Measurements from ENCODE around the gene SEC61A2. TPM values are rescaled to one million over a fixed set of nuclear protein-coding genes. Genes with fewer than 3 reads are reported as not detected.

SEC61A2 gene
- total and polyA plus RNA-seq, 2 of the 8 experiments (the other 6 are each of a cell fraction or from before 2014, with no cell fraction given), result 18.2 to 19.2 TPM

DNA sequence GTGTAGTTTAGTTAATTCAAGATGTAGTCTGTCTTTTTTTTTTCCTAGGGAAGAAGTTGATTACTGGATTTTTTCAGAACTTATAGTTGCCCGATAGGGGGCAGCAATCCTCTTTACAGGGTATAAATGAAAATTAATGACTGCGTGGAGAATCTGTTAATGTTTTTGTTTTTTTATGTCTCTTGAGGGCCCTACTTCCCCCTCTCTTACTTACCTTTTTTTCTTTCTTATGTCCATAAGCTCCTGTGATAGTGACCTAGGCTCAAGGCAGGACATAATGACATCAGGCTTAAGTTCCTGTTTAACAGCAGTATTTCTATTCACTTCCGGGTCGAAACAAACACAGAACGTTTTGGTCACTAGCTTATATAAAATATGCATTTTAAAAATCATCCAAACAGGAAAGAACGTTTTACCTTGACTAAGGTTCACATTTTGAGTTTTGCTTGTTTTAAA lies 85.3 kb downstream of the SEC61A2 start:
- Histone ChIP-seq H3K79me2 (ENCODE audit: control insufficient read depth in 1 of 2, insufficient read depth in 2 of 2, low read length in 2 of 2) (peaks cover 0 to 19% of the 10 kb centered on the region in 2 experiments; a peak in 2 of 4 replicates), H3K4me2 (ENCODE audit: insufficient read depth in 1 of 2, low read depth in 2 of 2, low read length in 2 of 2) (no peak overlapping the region), H4K8ac (ENCODE audit: extremely low read depth, insufficient read depth, low read length) (no peak overlapping the region), H4K5ac (ENCODE audit: insufficient read length, low read depth, low read length) (no peak overlapping the region), H2BK15ac (ENCODE audit: low read length) (no peak overlapping the region), H3K56ac (replicated peaks; ENCODE audit: insufficient read length, low read depth, low read length) (no peak overlapping the region), H3K27me3 (replicated peaks in 1 of 4; ENCODE audit: control insufficient read depth in 3 of 4, extremely low read depth in 1 of 4, insufficient read depth in 3 of 4, low read length in 3 of 4) (no peaks in the 10 kb centered on the region), H3K23ac (ENCODE audit: insufficient read length) (no peak overlapping the region), H2AK5ac (ENCODE audit: low read depth, low read length) (no peak overlapping the region), H3K27ac (ENCODE audit: low read depth, low read length) (no peak overlapping the region), H2BK20ac (ENCODE audit: low read length) (no peak overlapping the region), H4K91ac (replicated peaks; ENCODE audit: insufficient read length, low read length) (no peak overlapping the region), H3K9ac (replicated peaks in 1 of 4; ENCODE audit: extremely low read depth in 1 of 4, low read depth in 3 of 4, low read length in 3 of 4) (no peak overlapping the region), H4K20me1 (replicated peaks in 1 of 2; ENCODE audit: control insufficient read depth in 1 of 2, insufficient read depth in 2 of 2, low read length in 2 of 2) (peaks cover 2 to 7% of the 10 kb centered on the region in 2 experiments), H2AFZ (ENCODE audit: low read length) (no peak overlapping the region), H3K36me3 (ENCODE audit: control insufficient read depth in 2 of 4, insufficient read depth in 4 of 4, low read length in 3 of 4) (peaks cover 16 to 61% (median 47%) of the 10 kb centered on the region in 4 experiments), H3K4me1 (replicated peaks in 1 of 4; ENCODE audit: control insufficient read depth in 3 of 4, insufficient read depth in 4 of 4, low read length in 3 of 4) (no peaks in the 10 kb centered on the region), H2BK120ac (replicated peaks; ENCODE audit: low read depth, low read length) (no peak overlapping the region), H3K23me2 (ENCODE audit: low read depth, low read length) (no peaks in the 10 kb centered on the region), H3K9me3 (ENCODE audit: insufficient read depth in 2 of 2, low read depth in 1 of 2, low read length in 1 of 2) (no peaks in the 10 kb centered on the region), H3K79me1 (ENCODE audit: low read depth, low read length) (no peaks in the 10 kb centered on the region), H2BK12ac (ENCODE audit: low read depth, low read length) (no peak overlapping the region), H3K4me3 (ENCODE audit: extremely low read depth in 1 of 4, insufficient read depth in 2 of 4, low read depth in 3 of 4, low read length in 4 of 4) (no peak overlapping the region), H3K18ac (ENCODE audit: extremely low read depth, low read length) (no peak overlapping the region), H2BK5ac (ENCODE audit: low read depth, low read length) (no peak overlapping the region), H3K4ac (replicated peaks; ENCODE audit: insufficient read length, low read depth, low read length) (no peak overlapping the region), H3K14ac (ENCODE audit: insufficient read length) (no peak overlapping the region)
- ChIA-PET POLR2A (ENCODE audit: partially characterized antibody) (interaction anchor here (0.9 to 1.8 kb wide), 2 partner anchors 12 to 87 kb away, joined by 3 to 7 read pairs; no protein-coding TSS in a partner anchor), CTCF (ENCODE audit: partially characterized antibody) (interaction anchor here (0.6 to 4.9 kb wide), 33 partner anchors 10 to 756 kb away, joined by 3 to 42 read pairs (median 4); no protein-coding TSS in a partner anchor)
- DNase-seq (ENCODE audit: low read depth in 1 of 2, low spot score in 2 of 2), result no peak
- 68% methylated on average over 6 of the region's 6 CpGs; no CpG with 5 or more reads in 1 of the 2 experiments for WGBS, 2 experiments (ENCODE audit: extremely low coverage in 1 of 2, insufficient coverage in 1 of 2, insufficient read length in 1 of 2, insufficient replicate concordance in 2 of 2, low coverage in 1 of 2, low lambda C conversion rate in 2 of 2, missing lambda C conversion rate in 1 of 2)
- peak; percentile 13 for FAIRE-seq
- no peak for TF ChIP-seq NRF1 (IDR thresholded peaks at IDR 0.05; ENCODE audit: low read depth, low read length)
- TF ChIP-seq, protein P1, sequence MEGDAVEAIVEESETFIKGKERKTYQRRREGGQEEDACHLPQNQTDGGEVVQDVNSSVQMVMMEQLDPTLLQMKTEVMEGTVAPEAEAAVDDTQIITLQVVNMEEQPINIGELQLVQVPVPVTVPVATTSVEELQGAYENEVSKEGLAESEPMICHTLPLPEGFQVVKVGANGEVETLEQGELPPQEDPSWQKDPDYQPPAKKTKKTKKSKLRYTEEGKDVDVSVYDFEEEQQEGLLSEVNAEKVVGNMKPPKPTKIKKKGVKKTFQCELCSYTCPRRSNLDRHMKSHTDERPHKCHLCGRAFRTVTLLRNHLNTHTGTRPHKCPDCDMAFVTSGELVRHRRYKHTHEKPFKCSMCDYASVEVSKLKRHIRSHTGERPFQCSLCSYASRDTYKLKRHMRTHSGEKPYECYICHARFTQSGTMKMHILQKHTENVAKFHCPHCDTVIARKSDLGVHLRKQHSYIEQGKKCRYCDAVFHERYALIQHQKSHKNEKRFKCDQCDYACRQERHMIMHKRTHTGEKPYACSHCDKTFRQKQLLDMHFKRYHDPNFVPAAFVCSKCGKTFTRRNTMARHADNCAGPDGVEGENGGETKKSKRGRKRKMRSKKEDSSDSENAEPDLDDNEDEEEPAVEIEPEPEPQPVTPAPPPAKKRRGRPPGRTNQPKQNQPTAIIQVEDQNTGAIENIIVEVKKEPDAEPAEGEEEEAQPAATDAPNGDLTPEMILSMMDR (IDR thresholded peaks at IDR 0.05; ENCODE audit: control extremely low read depth in 1 of 3, insufficient read depth in 1 of 3, low read depth in 1 of 3, low read length in 3 of 3), result peak in 2 of 3 experiments; percentile 15 to 49; a peak in 2 of 4 replicates
- TF ChIP-seq RAD21 (IDR thresholded peaks at IDR 0.05 in 1 of 2, conservative IDR thresholded peaks at IDR 0.05 in 1 of 2; ENCODE audit: low read depth in 2 of 2, low read length in 2 of 2), result peak in 1 of 2 experiments; percentile 13; a peak in 2 of 4 replicates

Measured in H1 (cell line).